CD4-positive, alpha-beta memory T cell (primary cell): Measurements from ENCODE around the gene PSIP1. TPM values are rescaled to one million over a fixed set of nuclear protein-coding genes. Genes with fewer than 3 reads are reported as not detected.
A peak's percentile ranks its signal among the peaks of the same experiment; 100 is the strongest.

ENCODE experiments used
- CTCF ChIA-PET: fragments of 350-600 bp; sonication (Branson Sonifier 250); formaldehyde crosslinking; loops from one replicate; lab custom pipeline; 2021; ENCODE audit warnings: inconsistent platforms; ENCODE audit not compliant: partially characterized antibody; lab: Charles Lee
- POLR2A ChIA-PET: fragments of 350-600 bp; sonication (Branson Sonifier 250); formaldehyde crosslinking; loops from one replicate; lab custom pipeline; 2021; ENCODE audit not compliant: partially characterized antibody; lab: Charles Lee
- DNase-seq, 5 donors: peaks; one replicate each; pipeline versions ENCODE4 v3.0.0 to v3.0.0-alpha.2; 2020 to 2022; ENCODE audit warnings: mixed read lengths in 1 of 5
- H3K27ac ChIP-seq: one replicate; pipeline ENCODE4 v1.7.0; 2013; ENCODE audit warnings: low read depth, low read length
- H3K27me3 ChIP-seq: 2 replicates; pipeline ENCODE4 v1.7.0; 2013; ENCODE audit warnings: mild to moderate bottlenecking, low read length, moderate library complexity; ENCODE audit not compliant: insufficient read depth
- H3K36me3 ChIP-seq: 2 replicates; pipeline ENCODE4 v1.7.0; 2013; ENCODE audit warnings: mild to moderate bottlenecking, low read length, moderate library complexity; ENCODE audit not compliant: insufficient read depth
- H3K4me1 ChIP-seq: 2 replicates; pipeline ENCODE4 v1.7.0; 2013; ENCODE audit warnings: mild to moderate bottlenecking, low read length, moderate library complexity; ENCODE audit not compliant: insufficient read depth
- H3K4me3 ChIP-seq, 2 donors: one replicate each; pipeline ENCODE4 v1.7.0; 2013; ENCODE audit warnings: low read length in 2 of 2, mild to moderate bottlenecking in 1 of 2
- H3K9me3 ChIP-seq, 2 donors: one replicate each; pipeline ENCODE4 v1.7.0; 2013; ENCODE audit warnings: low read length in 2 of 2, control low read depth in 1 of 2; ENCODE audit not compliant: control insufficient read depth in 1 of 2
- H3K27ac Mint-ChIP-seq, 7 donors: one replicate each; pipeline ENCODE4 v1.8.0; 2020 to 2021; ENCODE audit warnings: mixed read lengths in 7 of 7, mild to moderate bottlenecking in 6 of 7, inconsistent platforms in 3 of 7, moderate library complexity in 3 of 7
- H3K27me3 Mint-ChIP-seq, 2 donors: one replicate each; pipeline ENCODE4 v1.8.0; 2020 to 2021; ENCODE audit warnings: mixed read lengths in 2 of 2
- H3K36me3 Mint-ChIP-seq, 2 donors: one replicate each; pipeline ENCODE4 v1.8.0; 2020 to 2021; ENCODE audit warnings: mixed read lengths in 2 of 2, inconsistent platforms in 1 of 2, mild to moderate bottlenecking in 1 of 2
- H3K4me1 Mint-ChIP-seq, 4 donors: one replicate each; pipeline ENCODE4 v1.8.0; 2020 to 2021; ENCODE audit warnings: mixed read lengths in 4 of 4, mild to moderate bottlenecking in 1 of 4
- H3K4me3 Mint-ChIP-seq, 8 donors: one replicate each; pipeline ENCODE4 v1.8.0; 2020 to 2021; ENCODE audit warnings: mixed read lengths in 8 of 8, mild to moderate bottlenecking in 7 of 8, moderate library complexity in 6 of 8, inconsistent platforms in 3 of 8
- H3K9me3 Mint-ChIP-seq, 8 donors: one replicate each; pipeline ENCODE4 v1.8.0; 2020 to 2021; ENCODE audit warnings: mixed read lengths in 8 of 8, mild to moderate bottlenecking in 5 of 8, inconsistent platforms in 3 of 8, moderate library complexity in 1 of 8
- intact Hi-C: fragments of 100-400 bp; cut with micrococcal nuclease; formaldehyde crosslinking; loops from one replicate; pipeline ENCODE4 v1.15.1; 2023
- polyA plus RNA-seq, 2 donors: library from polyadenylated mRNA; unstranded; fragments of 300-500 nt; fragmentation: Illumina TruSeq; gene quantifications; one replicate each; pipeline ENCODE4 v1.2.3, GENCODE V29; 2021
- total RNA-seq, 2 experiments: library from RNA; stranded (reverse); gene quantifications; one replicate each; pipeline ENCODE4 v1.2.3, GENCODE V29; 2021

The PSIP1 gene
- total and polyA plus RNA-seq, 4 experiments from 2014 or later = 75.1 to 188 (median 163) TPM

- POLR2A ChIA-PET = no interaction called here
- H3K36me3 Mint-ChIP-seq = no peaks in the 10 kb centered on the region
Measured at GRCh38 chr9:15521254-15521653, 10.5 kb upstream of the PSIP1 start.

GRCh38 chr9:15519831-15520230 lies 9.1 kb upstream of the PSIP1 start:
- Histone ChIP-seq H3K27me3 (no peaks in the 10 kb centered on the region), H3K9me3 (no peaks in the 10 kb centered on the region), H3K4me1 (no peaks in the 10 kb centered on the region), H3K36me3 (no peaks in the 10 kb centered on the region), H3K4me3 (no peak overlapping the region), H3K27ac (no peak overlapping the region)
- Mint-ChIP-seq H3K4me3 (no peak overlapping the region), H3K9me3 (no peaks in the 10 kb centered on the region), H3K27me3 (peaks cover 0 to 2% of the 10 kb centered on the region in 2 donors), H3K4me1 (peaks cover 0 to 3% (median 0%) of the 10 kb centered on the region in 4 donors), H3K36me3 (no peaks in the 10 kb centered on the region), H3K27ac (no peak overlapping the region)
- intact Hi-C loops = no loop called here
- POLR2A ChIA-PET = interaction anchor here (1.0 to 1.2 kb wide), 2 partner anchors 9 to 33 kb away, joined by 3 read pairs; partner anchors contain the start of genes CCDC171 and PSIP1
- no peak for DNase-seq
- CTCF ChIA-PET = no interaction called here

More at GRCh38 chr9:15521254-15521653, 10.5 kb upstream of the PSIP1 start:
- Mint-ChIP-seq H3K4me3 (no peak overlapping the region), H3K27me3 (peaks cover 0 to 2% of the 10 kb centered on the region in 2 donors), H3K9me3 (no peaks in the 10 kb centered on the region), H3K4me1 (no peaks in the 10 kb centered on the region), H3K27ac (no peak overlapping the region)
- CTCF ChIA-PET = no interaction called here
- Histone ChIP-seq H3K27me3 (no peaks in the 10 kb centered on the region), H3K36me3 (no peaks in the 10 kb centered on the region), H3K4me3 (no peak overlapping the region), H3K9me3 (no peaks in the 10 kb centered on the region), H3K4me1 (no peaks in the 10 kb centered on the region), H3K27ac (no peak overlapping the region)
- intact Hi-C loops = no loop called here
- DNase-seq = no peak

DNA sequence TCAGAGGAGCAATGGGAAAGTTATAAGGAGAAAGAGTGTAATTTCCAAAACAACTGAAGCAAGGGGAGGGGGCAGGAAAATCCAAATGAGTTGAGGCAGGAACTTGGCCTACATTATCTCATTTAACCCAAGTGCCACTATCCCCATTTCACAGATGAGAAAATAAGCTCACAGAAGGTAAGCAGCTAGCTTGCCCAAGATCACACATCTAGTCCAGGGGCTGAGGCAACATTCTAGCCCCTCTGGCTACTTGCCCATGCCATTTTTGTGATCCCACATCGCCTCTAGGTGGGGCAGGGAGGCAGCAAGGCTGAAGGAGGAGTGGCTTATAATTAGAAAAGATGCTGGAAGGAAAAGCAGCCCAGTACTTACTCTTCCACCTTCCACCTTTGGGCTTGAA lies 2.6 kb upstream of the PSIP1 start:
- intact Hi-C loops = loop anchor here (5.0 kb wide), 1 partner anchor 206 kb away; the partner anchor contains the start of gene TTC39B
- H3K9me3 ChIP-seq = no peaks in the 10 kb centered on the region
- Mint-ChIP-seq H3K4me3 (peak overlapping the region in 1 of 8 donors; percentile 23), H3K36me3 (peaks cover 8 to 19% of the 10 kb centered on the region in 2 donors), H3K27ac (peak overlapping the region in 5 of 7 donors; percentile 1 to 71 (median 21)), H3K27me3 (no peaks in the 10 kb centered on the region), H3K9me3 (peaks cover 0 to 4% (median 0%) of the 10 kb centered on the region in 8 donors), H3K4me1 (peaks cover 27 to 39% (median 32%) of the 10 kb centered on the region in 4 donors)
- H3K36me3 ChIP-seq = peaks cover 5% of the 10 kb centered on the region
- ChIA-PET CTCF (interaction anchor here (1.1 to 4.2 kb wide), 6 partner anchors 13 to 203 kb away, joined by 3 to 29 read pairs (median 4); partner anchors contain the start of gene CCDC171), POLR2A (no interaction called here)
- DNase-seq = no peak
- H3K27ac ChIP-seq = no peak overlapping the region
- no peak overlapping the region for H3K4me3 ChIP-seq
- H3K4me1 ChIP-seq = peaks cover 28% of the 10 kb centered on the region
- H3K27me3 ChIP-seq = no peaks in the 10 kb centered on the region

GRCh38 chr9:15512889-15513288 lies 2.1 kb upstream of the PSIP1 start:
- no peak overlapping the region for H3K4me3 ChIP-seq
- Mint-ChIP-seq H3K4me3 (no peak overlapping the region), H3K27ac (peak overlapping the region in 2 of 7 donors; percentile 94 to 95), H3K9me3 (peaks cover 0 to 4% (median 0%) of the 10 kb centered on the region in 8 donors), H3K36me3 (peaks cover 13 to 23% of the 10 kb centered on the region in 2 donors), H3K27me3 (no peaks in the 10 kb centered on the region), H3K4me1 (peaks cover 31 to 43% (median 36%) of the 10 kb centered on the region in 4 donors)
- peaks cover 7% of the 10 kb centered on the region for H3K36me3 ChIP-seq
- no peaks in the 10 kb centered on the region for H3K9me3 ChIP-seq
- no peaks in the 10 kb centered on the region for H3K27me3 ChIP-seq
- H3K4me1 ChIP-seq = peaks cover 32% of the 10 kb centered on the region
- intact Hi-C loops = loop anchor here (5.0 kb wide), 1 partner anchor 206 kb away; the partner anchor contains the start of gene TTC39B
- no peak overlapping the region for H3K27ac ChIP-seq
- ChIA-PET POLR2A (interaction anchor here (0.6 to 3.7 kb wide), 6 partner anchors 9 to 213 kb away, joined by 3 to 67 read pairs (median 4); partner anchors contain the start of gene CCDC171), CTCF (interaction anchor here (1.1 to 4.2 kb wide), 7 partner anchors 12 to 202 kb away, joined by 3 to 29 read pairs (median 4); partner anchors contain the start of gene CCDC171)
- DNase-seq = no peak

GRCh38 chr9:15512204-15512603 lies 1.4 kb upstream of the PSIP1 start:
- peaks cover 8% of the 10 kb centered on the region for H3K36me3 ChIP-seq

GRCh38 chr9:15509931-15510788 lies 610 bp downstream of the PSIP1 start:
- peak overlapping the region; percentile 88 to 97 (median 94) for H3K27ac Mint-ChIP-seq
- peaks cover 59% of the 10 kb centered on the region for H3K4me1 ChIP-seq
- ChIA-PET CTCF (interaction anchor here (1.8 to 4.2 kb wide), 2 partner anchors 42 to 203 kb away, joined by 3 to 29 read pairs; partner anchors contain the start of gene CCDC171), POLR2A (interaction anchor here (0.5 to 3.7 kb wide), 25 partner anchors 9 to 214 kb away, joined by 3 to 67 read pairs (median 9); partner anchors contain the start of genes CCDC171, SNAPC3 and TTC39B)
- peaks cover 31 to 45% of the 10 kb centered on the region in 2 donors for H3K36me3 Mint-ChIP-seq
- intact Hi-C loops = loop anchor here (1.0 to 5.0 kb wide), 4 partner anchors 8 to 203 kb away; partner anchors contain the start of gene TTC39B
- peaks cover 23% of the 10 kb centered on the region for H3K36me3 ChIP-seq
- H3K27me3 ChIP-seq = no peaks in the 10 kb centered on the region
- H3K27ac ChIP-seq = peak overlapping the region; percentile 83
- H3K27me3 Mint-ChIP-seq = no peaks in the 10 kb centered on the region
- peak overlapping the region; percentile 90 to 98 (median 95) for H3K4me3 Mint-ChIP-seq
- peak overlapping the region; percentile 53 to 67 for H3K4me3 ChIP-seq
- no peaks in the 10 kb centered on the region for H3K9me3 ChIP-seq
- H3K9me3 Mint-ChIP-seq = peaks cover 0 to 4% (median 0%) of the 10 kb centered on the region in 8 donors
- H3K4me1 Mint-ChIP-seq = peaks cover 44 to 66% (median 56%) of the 10 kb centered on the region in 4 donors
- peak in 4 of 5 donors; percentile 57 to 75 (median 66) for DNase-seq

More at GRCh38 chr9:15512204-15512603, 1.4 kb upstream of the PSIP1 start:
- ChIA-PET POLR2A (interaction anchor here (0.6 to 3.7 kb wide), 20 partner anchors 10 to 216 kb away, joined by 3 to 67 read pairs (median 9); partner anchors contain the start of genes CCDC171, SNAPC3 and TTC39B), CTCF (interaction anchor here (1.3 to 4.2 kb wide), 6 partner anchors 16 to 255 kb away, joined by 3 to 29 read pairs (median 4); partner anchors contain the start of gene CCDC171)
- Mint-ChIP-seq H3K27ac (peak overlapping the region; percentile 73 to 95 (median 83)), H3K4me3 (peak overlapping the region; percentile 2 to 69 (median 34)), H3K9me3 (peaks cover 0 to 4% (median 0%) of the 10 kb centered on the region in 8 donors), H3K36me3 (peaks cover 15 to 28% of the 10 kb centered on the region in 2 donors), H3K4me1 (peaks cover 34 to 48% (median 41%) of the 10 kb centered on the region in 4 donors), H3K27me3 (no peaks in the 10 kb centered on the region)
- Histone ChIP-seq H3K4me3 (no peak overlapping the region), H3K27me3 (no peaks in the 10 kb centered on the region), H3K4me1 (peaks cover 39% of the 10 kb centered on the region), H3K9me3 (no peaks in the 10 kb centered on the region), H3K27ac (peak overlapping the region; percentile 28)
- intact Hi-C loops = loop anchor here (5.0 kb wide), 1 partner anchor 205 kb away; the partner anchor contains the start of gene TTC39B
- no peak for DNase-seq
